DMS114 treated with DMSO at 0.1 percent for 48 hours (cell line): ENCODE data around the gene COL6A1.
"Not testable (repeated sequence)": the region's sequence is repeated elsewhere in the genome, so short reads cannot be mapped to it uniquely, and the experiment has no call there.

Experiments used
- DNase-seq: peaks from one replicate; lab custom pipeline; 2025; ENCODE audit not compliant: unreplicated experiment; lab: John Stamatoyannopoulos, UW

COL6A1 gene

GRCh38 chr21:45945868-45946210, 35.7 kb upstream of the COL6A1 start:
- DNase-seq, result no peak

- DNase-seq, result no peak
Observed at GRCh38 chr21:45947296-45947695, 34.3 kb upstream of the COL6A1 start.

GRCh38 chr21:45947716-45948255, 33.8 kb upstream of the COL6A1 start:
- no peak for DNase-seq

- no peak for DNase-seq
Observed at GRCh38 chr21:45948576-45949141, 32.9 kb upstream of the COL6A1 start.

GRCh38 chr21:45949928-45950739, 31.4 kb upstream of the COL6A1 start:
- no peak for DNase-seq

- DNase-seq, result no peak
Observed at GRCh38 chr21:45950740-45951515, 30.6 kb upstream of the COL6A1 start.

GRCh38 chr21:45951676-45952075, 29.9 kb upstream of the COL6A1 start:
- DNase-seq, result no peak

GRCh38 chr21:45952527-45952926, 29.0 kb upstream of the COL6A1 start:
- not testable (repeated sequence) for DNase-seq

GRCh38 chr21:45952974-45953373, 28.6 kb upstream of the COL6A1 start:
- no peak for DNase-seq

- DNase-seq, result no peak
Observed at GRCh38 chr21:45954261-45954660, 27.3 kb upstream of the COL6A1 start.

- no peak for DNase-seq
Observed at GRCh38 chr21:45954921-45955320, 26.6 kb upstream of the COL6A1 start.

- no peak for DNase-seq
Observed at GRCh38 chr21:45957551-45957950, 24.0 kb upstream of the COL6A1 start.

- no peak for DNase-seq
Observed at GRCh38 chr21:45957981-45958600, 23.5 kb upstream of the COL6A1 start.

GRCh38 chr21:45959182-45959581, 22.4 kb upstream of the COL6A1 start:
- DNase-seq, result no peak

- DNase-seq, result no peak
Observed at GRCh38 chr21:45959779-45960390, 21.7 kb upstream of the COL6A1 start.

- DNase-seq, result not testable (repeated sequence)
Observed at GRCh38 chr21:45961408-45961807, 20.2 kb upstream of the COL6A1 start.

GRCh38 chr21:45962531-45963231, 18.9 kb upstream of the COL6A1 start:
- DNase-seq, result no peak

- DNase-seq, result no peak
Observed at GRCh38 chr21:45963232-45963570, 18.4 kb upstream of the COL6A1 start.

- no peak for DNase-seq
Observed at GRCh38 chr21:45964649-45965048, 16.9 kb upstream of the COL6A1 start.

GRCh38 chr21:45965084-45965809, 16.3 kb upstream of the COL6A1 start:
- no peak for DNase-seq
